Mucosa of descending colon (tissue), 3 donors: Measurements from ENCODE around the gene ERG28. TPM values are rescaled to one million over a fixed set of nuclear protein-coding genes. Genes with fewer than 3 reads are reported as not detected.
A peak's percentile ranks its signal among the peaks of the same experiment; 100 is the strongest.

ENCODE experiments used
- ATAC-seq: fragments of 200-7000 bp; cut with Tn5 transposase; one replicate; pipeline ENCODE4 v1.9.1; 2020; ENCODE audit warnings: mild to moderate bottlenecking, moderate library complexity
- DNase-seq, 3 donors: peaks; one replicate each; pipeline ENCODE4 v3.0.0-alpha.2; 2020
- H3K36me3 ChIP-seq: fragments of 200-600 bp; one replicate; pipeline ENCODE4 v1.8.0; 2021; ENCODE audit warnings: low read depth, mild to moderate bottlenecking
- H3K4me1 ChIP-seq: fragments of 200-600 bp; one replicate; pipeline ENCODE4 v1.8.0; 2021; ENCODE audit warnings: low read depth, mild to moderate bottlenecking
- H3K4me3 ChIP-seq: fragments of 200-600 bp; one replicate; pipeline ENCODE4 v1.8.0; 2021; ENCODE audit warnings: mild to moderate bottlenecking
- H3K9me3 ChIP-seq: fragments of 200-600 bp; one replicate; pipeline ENCODE4 v1.8.0; 2021; ENCODE audit warnings: mild to moderate bottlenecking
- intact Hi-C, 2 donors: fragments of 100-400 bp; cut with DNase I in 1 of 2; cut with micrococcal nuclease in 1 of 2; formaldehyde crosslinking; loops; one replicate each; pipeline versions ENCODE4 v1.11.0 to v1.11.1; 2022; cut with DNase I, micrococcal nuclease
- total RNA-seq, 3 donors: library from RNA; stranded (reverse); fragmentation: NEBNext Ultra II Directional in 2 of 3; extraction: Animal tissue kit (Norgen Biotek cat#: 25700) in 2 of 3; gene quantifications; one replicate each; pipeline versions ENCODE4 v1.2.1 to v1.2.4, GENCODE V29; 2021 to 2023
- TF ChIP-seq, protein P1 (sequence below): fragments of 200-600 bp; IDR thresholded peaks from one replicate; pipeline ENCODE4 v1.8.0; 2022; ENCODE audit warnings: antibody characterized with exemption, mild to moderate bottlenecking
- donor health status: DM: no; HTN: no; CAD: no; lungs with moderate emphysema.
- donor health status: DM: no; HTN: no; CAD: no.
- donor health status: DM: no; HTN: yes; CAD: no.

Gene ERG28
- total RNA-seq, 3 donors from 2014 or later: 13.5 to 23.9 (median 23.7) TPM

DNA sequence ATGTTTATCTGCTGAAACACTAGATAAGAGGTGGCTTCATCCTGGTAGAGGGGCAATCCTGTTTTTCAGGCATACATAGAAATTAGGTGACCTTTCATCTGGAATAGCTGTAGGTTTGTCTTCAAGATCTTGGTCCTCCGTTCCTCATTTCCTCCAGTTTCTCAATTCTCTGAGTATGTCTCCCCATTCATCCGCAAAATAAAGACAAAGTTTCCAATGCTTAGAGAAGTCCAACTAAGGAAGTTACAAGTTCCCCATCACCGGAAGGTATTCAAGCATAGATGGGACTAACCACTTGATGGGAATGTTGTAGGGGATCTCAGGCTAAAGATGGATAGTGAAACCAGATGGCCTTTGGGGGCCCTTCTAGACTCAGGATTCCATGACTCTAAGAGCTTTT is 34.3 kb downstream of the ERG28 start:
- intact Hi-C loops: no loop called here
- TF ChIP-seq, protein P1, sequence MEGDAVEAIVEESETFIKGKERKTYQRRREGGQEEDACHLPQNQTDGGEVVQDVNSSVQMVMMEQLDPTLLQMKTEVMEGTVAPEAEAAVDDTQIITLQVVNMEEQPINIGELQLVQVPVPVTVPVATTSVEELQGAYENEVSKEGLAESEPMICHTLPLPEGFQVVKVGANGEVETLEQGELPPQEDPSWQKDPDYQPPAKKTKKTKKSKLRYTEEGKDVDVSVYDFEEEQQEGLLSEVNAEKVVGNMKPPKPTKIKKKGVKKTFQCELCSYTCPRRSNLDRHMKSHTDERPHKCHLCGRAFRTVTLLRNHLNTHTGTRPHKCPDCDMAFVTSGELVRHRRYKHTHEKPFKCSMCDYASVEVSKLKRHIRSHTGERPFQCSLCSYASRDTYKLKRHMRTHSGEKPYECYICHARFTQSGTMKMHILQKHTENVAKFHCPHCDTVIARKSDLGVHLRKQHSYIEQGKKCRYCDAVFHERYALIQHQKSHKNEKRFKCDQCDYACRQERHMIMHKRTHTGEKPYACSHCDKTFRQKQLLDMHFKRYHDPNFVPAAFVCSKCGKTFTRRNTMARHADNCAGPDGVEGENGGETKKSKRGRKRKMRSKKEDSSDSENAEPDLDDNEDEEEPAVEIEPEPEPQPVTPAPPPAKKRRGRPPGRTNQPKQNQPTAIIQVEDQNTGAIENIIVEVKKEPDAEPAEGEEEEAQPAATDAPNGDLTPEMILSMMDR: no peak
- no peaks in the 10 kb centered on the region for H3K36me3 ChIP-seq
- H3K4me3 ChIP-seq: no peak overlapping the region
- no peaks in the 10 kb centered on the region for H3K9me3 ChIP-seq
- no peaks in the 10 kb centered on the region for H3K4me1 ChIP-seq
- ATAC-seq (no peak), DNase-seq (no peak)

DNA sequence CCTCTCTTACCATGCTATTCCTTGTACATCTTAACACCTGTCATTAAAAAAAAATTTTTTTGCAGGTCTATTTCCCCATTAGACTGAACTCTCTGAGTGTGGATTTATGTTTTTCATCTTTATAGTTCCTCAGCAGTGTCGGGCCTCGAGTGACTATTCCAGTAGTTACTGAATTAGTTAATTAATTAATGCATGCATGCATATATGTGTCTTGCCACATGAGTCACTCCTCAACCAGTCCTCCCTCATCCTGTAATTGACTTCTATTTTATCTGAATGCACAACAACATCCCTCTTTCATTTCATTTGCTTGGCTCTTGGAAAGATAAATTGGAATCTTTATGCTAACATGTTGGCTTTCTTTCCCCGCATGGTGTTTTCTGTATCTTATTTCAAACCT is 35.6 kb downstream of the ERG28 start:
- no peaks in the 10 kb centered on the region for H3K4me1 ChIP-seq
- no peaks in the 10 kb centered on the region for H3K9me3 ChIP-seq
- no peaks in the 10 kb centered on the region for H3K36me3 ChIP-seq
- ATAC-seq: no peak
- TF ChIP-seq, protein P1: no peak
- intact Hi-C loops: no loop called here
- DNase-seq: no peak
- no peak overlapping the region for H3K4me3 ChIP-seq

DNA sequence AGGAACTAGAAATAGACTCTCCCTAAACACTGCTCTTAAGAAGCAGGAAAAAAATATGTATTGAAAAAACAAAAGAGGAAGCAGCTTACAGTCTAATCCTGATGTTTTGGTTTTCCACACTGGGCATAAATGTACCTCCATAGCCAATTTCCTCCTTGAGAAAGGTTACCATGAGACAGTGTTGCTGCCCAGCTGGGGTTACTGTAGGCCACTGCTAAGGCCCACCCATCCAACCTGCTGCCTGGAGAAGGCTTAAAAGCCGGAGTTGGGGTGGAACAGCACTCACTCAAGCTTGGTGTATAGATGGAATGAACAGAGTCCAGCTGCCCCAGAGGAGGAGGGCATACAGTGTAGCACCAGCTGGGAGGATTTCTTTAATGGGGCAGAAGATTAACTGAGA is 41.1 kb downstream of the ERG28 start:
- no peaks in the 10 kb centered on the region for H3K9me3 ChIP-seq
- no peaks in the 10 kb centered on the region for H3K36me3 ChIP-seq
- TF ChIP-seq, protein P1: no peak
- H3K4me1 ChIP-seq: no peaks in the 10 kb centered on the region
- intact Hi-C loops: no loop called here
- H3K4me3 ChIP-seq: no peak overlapping the region
- no peak for DNase-seq
- ATAC-seq: no peak

DNA sequence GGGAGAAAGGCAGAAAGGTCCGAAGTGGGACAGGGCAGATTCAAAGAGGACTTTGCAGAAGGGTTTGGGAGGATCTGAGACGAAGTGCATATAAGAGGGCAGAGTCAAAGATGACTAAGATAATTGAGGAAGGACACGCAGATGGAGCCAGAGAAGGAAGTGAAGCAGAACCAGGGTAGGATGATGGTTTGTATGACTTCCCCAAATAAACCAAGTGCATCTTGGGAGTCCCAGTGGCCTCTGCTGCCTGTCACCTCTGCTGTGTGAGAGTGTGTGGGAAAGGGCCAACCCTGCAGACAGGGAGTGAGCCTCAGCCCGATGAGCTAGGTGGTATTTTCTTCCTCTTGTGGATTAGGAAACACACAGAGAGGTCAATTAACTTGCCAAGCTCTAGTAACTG is 45.5 kb downstream of the ERG28 start:
- intact Hi-C loops: no loop called here
- Histone ChIP-seq H3K4me3 (no peak overlapping the region), H3K9me3 (no peaks in the 10 kb centered on the region), H3K4me1 (no peaks in the 10 kb centered on the region), H3K36me3 (no peaks in the 10 kb centered on the region)
- DNase-seq: no peak
- TF ChIP-seq, protein P1: no peak
- ATAC-seq: peak; percentile 83

DNA sequence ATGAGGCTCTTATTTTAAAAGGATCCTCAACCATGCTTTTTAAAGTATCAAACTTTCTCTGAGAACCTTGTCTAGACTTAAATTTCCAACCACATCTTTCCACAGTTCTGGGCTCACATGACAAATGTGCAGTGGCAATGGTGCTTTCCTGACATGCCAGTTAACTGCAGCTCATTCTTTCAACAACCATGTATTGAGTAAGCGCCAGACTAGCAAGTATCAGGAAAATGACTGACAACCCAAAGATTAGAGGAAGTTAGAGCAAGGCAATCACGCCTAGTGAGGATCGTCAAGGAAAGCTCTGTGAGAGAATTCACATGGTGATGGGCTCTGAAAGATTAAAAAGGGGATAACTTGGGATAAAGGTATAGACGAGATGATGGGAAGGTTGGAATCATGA is 46.5 kb downstream of the ERG28 start:
- TF ChIP-seq, protein P1: no peak
- no peak for DNase-seq
- H3K4me1 ChIP-seq: no peaks in the 10 kb centered on the region
- ATAC-seq: peak; percentile 22
- H3K36me3 ChIP-seq: no peaks in the 10 kb centered on the region
- no peaks in the 10 kb centered on the region for H3K9me3 ChIP-seq
- intact Hi-C loops: no loop called here
- no peak overlapping the region for H3K4me3 ChIP-seq

DNA sequence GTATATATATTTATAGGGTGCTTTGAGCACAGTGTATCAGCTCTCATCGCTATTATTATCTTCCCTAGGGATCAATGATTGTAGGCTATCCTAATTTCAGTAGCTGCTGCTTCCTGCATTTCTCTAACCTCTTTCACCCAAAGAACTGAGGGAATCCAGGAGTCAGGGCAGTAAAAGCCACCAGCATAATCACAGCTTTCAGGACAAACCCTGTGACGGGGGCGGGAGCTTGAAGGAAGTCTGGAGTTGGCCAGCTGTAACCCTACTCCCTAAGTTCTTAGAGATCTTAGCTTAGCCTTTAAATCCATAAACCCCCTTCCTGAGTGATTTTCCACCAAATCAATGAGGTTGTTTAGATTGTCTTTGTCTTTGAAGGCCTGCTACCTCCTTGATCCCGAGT is 48.5 kb downstream of the ERG28 start:
- H3K4me3 ChIP-seq: no peak overlapping the region
- TF ChIP-seq, protein P1: no peak
- H3K9me3 ChIP-seq: no peaks in the 10 kb centered on the region
- ATAC-seq (no peak), DNase-seq (no peak)
- H3K36me3 ChIP-seq: no peaks in the 10 kb centered on the region
- no peaks in the 10 kb centered on the region for H3K4me1 ChIP-seq
- intact Hi-C loops: no loop called here
